Transverse colon (tissue), 4 donors: ENCODE results near the gene ODF4. TPM values are rescaled to one million over a fixed set of nuclear protein-coding genes. Genes with fewer than 3 reads are reported as not detected.

Experiments
- DNase-seq: peaks from one replicate; pipeline ENCODE4 v3.0.0-alpha.2; 2019
- H3K27ac ChIP-seq, 4 donors: fragments of 200-600 bp; sonication (generic); 2 replicates each; pipeline ENCODE4 v1.5.1; 2016 to 2018; ENCODE audit warnings: inconsistent platforms in 4 of 4
- H3K27me3 ChIP-seq: fragments of 200-600 bp; sonication (generic); 2 replicates; pipeline ENCODE4 v1.5.1; 2017; ENCODE audit warnings: inconsistent platforms
- H3K36me3 ChIP-seq, 4 donors: fragments of 200-600 bp; sonication (generic); 2 replicates each; pipeline ENCODE4 v1.5.1; 2017 to 2019; ENCODE audit warnings: inconsistent platforms in 4 of 4
- H3K4me1 ChIP-seq, 4 donors: fragments of 200-600 bp; sonication (generic); 2 replicates each; pipeline ENCODE4 v1.5.1; 2017 to 2020; ENCODE audit warnings: inconsistent platforms in 4 of 4
- H3K4me3 ChIP-seq, 4 donors: fragments of 200-600 bp; sonication (generic); 1 replicate in 1 of 4; 2 replicates in 3 of 4; pipeline versions ENCODE4 v1.5.1 to v1.6.1; 2017 to 2019; ENCODE audit warnings: inconsistent platforms in 4 of 4
- H3K9me3 ChIP-seq, 2 donors: fragments of 200-600 bp; sonication (generic); 2 replicates each; pipeline ENCODE4 v1.5.1; 2017 to 2019; ENCODE audit warnings: inconsistent platforms in 2 of 2
- CTCF ChIP-seq, 5 experiments: fragments of 200-600 bp in 3 of 5; fragments of 450-650 bp in 2 of 5; sonication (generic) in 3 of 5; IDR thresholded peaks; 1 replicate in 2 of 5; 2 replicates in 3 of 5; pipeline ENCODE4 v1.5.1; 2016 to 2017; ENCODE audit warnings: antibody characterized with exemption in 5 of 5, inconsistent platforms in 3 of 5, mild to moderate bottlenecking in 2 of 5, moderate library complexity in 1 of 5
- EP300 ChIP-seq: sonication (generic); formaldehyde crosslinking; IDR thresholded peaks from one replicate; pipeline ENCODE4 v1.6.1; 2017; ENCODE audit warnings: antibody characterized with exemption, low read depth
- POLR2A ChIP-seq: fragments of 450-650 bp; IDR thresholded peaks from one replicate; pipeline ENCODE4 v1.6.1; 2016; ENCODE audit warnings: antibody characterized with exemption, mild to moderate bottlenecking, moderate library complexity
- POLR2AphosphoS5 ChIP-seq, 3 donors: sonication (generic); formaldehyde crosslinking; IDR thresholded peaks; one replicate each; pipeline ENCODE4 v1.6.1; 2016; ENCODE audit warnings: antibody characterized with exemption in 3 of 3
- WGBS, 2 donors: methylation state at CpG; one replicate each; pipeline ENCODE4 v1.1.5; 2018; ENCODE audit warnings: low coverage in 1 of 2; 5-methylcytosine and 5-hydroxymethylcytosine counted together
- in situ Hi-C, 4 donors: fragments of 200-750 bp; cut with MboI; loops; one replicate each; pipeline versions ENCODE4 v1.15.0 to v1.15.1; 2017; ENCODE audit warnings: low sequenced_read_pairs in 3 of 4, low pct_ligation_motif_present in 1 of 4, low pct_unique_long_range_greater_than_20kb in 1 of 4
- intact Hi-C: fragments of 100-400 bp; cut with DNase I; formaldehyde crosslinking; loops from one replicate; pipeline ENCODE4 v1.15.1; 2023; ENCODE audit warnings: low total_unique reads
- total RNA-seq, 4 donors: library from RNA; depleted of rRNA; stranded (reverse); fragments of >200 nt; gene quantifications; one replicate each; pipeline ENCODE4 v1.1.0, GENCODE V29; 2016

Gene ODF4
- total RNA-seq, 4 donors from 2014 or later: not detected

GRCh38 chr17:8294814-8295316 lies 44.8 kb upstream of the ODF4 start:
- Histone ChIP-seq H3K27me3 (no peaks in the 10 kb centered on the region), H3K9me3 (no peaks in the 10 kb centered on the region), H3K27ac (peak overlapping the region; percentile 91 to 97 (median 94)), H3K36me3 (no peaks in the 10 kb centered on the region), H3K4me1 (peaks cover 5 to 20% (median 8%) of the 10 kb centered on the region in 4 donors), H3K4me3 (peak overlapping the region; percentile 3 to 63 (median 56))
- in situ Hi-C loops: no loop called here
- DNase-seq: no peak
- intact Hi-C loops: no loop called here
- no peak for TF ChIP-seq POLR2AphosphoS5 (IDR thresholded peaks at IDR 0.05)
- WGBS, 2 donors: 2 to 9% methylated on average over 8 to 15 of the region's 15 CpGs

DNA sequence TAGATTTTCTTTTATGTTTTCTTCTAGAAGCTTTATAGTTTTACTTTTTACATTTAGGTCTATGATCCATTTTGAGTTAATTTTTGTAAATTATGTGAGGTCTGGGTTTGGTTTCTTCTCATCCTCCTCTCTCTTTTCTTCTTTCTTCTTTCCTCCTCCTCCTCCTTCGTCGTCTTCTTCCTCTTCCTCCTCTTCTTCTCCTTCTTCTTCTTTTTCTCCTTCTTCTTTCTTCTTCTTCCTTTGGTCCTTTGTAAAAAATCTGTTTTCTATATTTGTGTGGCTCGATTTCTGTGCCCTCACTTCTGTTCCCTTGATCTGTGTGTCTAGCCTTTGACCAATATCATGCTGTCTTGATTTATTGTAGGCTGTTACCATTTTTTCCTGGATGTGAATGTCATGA lies 39.4 kb upstream of the ODF4 start:
- H3K4me3 ChIP-seq: no peak overlapping the region
- peaks cover 0 to 10% (median 0%) of the 10 kb centered on the region in 4 donors for H3K4me1 ChIP-seq
- H3K27me3 ChIP-seq: no peaks in the 10 kb centered on the region
- H3K27ac ChIP-seq: no peak overlapping the region
- H3K36me3 ChIP-seq: no peaks in the 10 kb centered on the region
- in situ Hi-C loops: loop anchor here in 2 of 4 donors (10.0 to 25.0 kb wide), 2 partner anchors 65 to 213 kb away; partner anchors contain the start of gene ALOX12B (in 2 of the 2)
- no peaks in the 10 kb centered on the region for H3K9me3 ChIP-seq
- intact Hi-C loops: no loop called here
- no peak for TF ChIP-seq POLR2AphosphoS5 (IDR thresholded peaks at IDR 0.05)
- TF ChIP-seq EP300: no peak
- no peak for TF ChIP-seq POLR2A
- no peak for TF ChIP-seq CTCF (IDR thresholded peaks at IDR 0.05)
- no peak for DNase-seq
- whole genome bisulfite sequencing, 2 donors: 59 to 100% methylated on average over 2 to 3 of the region's 3 CpGs

DNA sequence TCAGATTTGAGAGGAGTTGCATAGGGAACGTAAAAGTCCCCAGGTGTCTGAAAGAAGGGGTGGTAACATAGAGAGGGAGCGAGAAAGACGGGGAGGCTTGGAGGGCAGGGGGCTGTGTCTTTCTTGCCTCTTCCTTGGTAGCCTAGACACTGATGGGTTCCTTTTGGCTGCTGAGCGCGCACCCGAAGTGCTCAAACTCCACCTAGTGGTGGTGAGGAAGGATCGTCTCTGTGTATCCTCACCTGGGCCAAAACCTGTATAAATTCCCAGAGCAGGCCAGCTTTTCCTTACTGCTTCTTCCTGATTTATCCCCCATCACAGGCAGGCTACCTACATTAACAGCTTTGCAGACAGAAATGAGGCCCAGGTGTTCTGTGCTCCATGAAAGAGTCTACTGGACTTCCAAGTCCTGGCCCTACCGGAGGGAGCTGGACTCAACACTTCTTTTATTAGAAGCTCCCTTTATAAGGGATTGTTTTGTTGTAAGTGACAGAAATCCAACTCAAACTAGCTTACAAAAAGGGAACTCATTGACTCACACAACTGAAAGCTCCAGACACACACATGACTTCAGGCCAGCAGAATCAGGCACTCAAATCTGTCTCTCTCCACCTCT lies 38.9 kb upstream of the ODF4 start:
- H3K36me3 ChIP-seq: no peaks in the 10 kb centered on the region
- no peaks in the 10 kb centered on the region for H3K9me3 ChIP-seq
- no peak overlapping the region for H3K4me3 ChIP-seq
- H3K4me1 ChIP-seq: peaks cover 0 to 10% (median 0%) of the 10 kb centered on the region in 4 donors
- TF ChIP-seq CTCF (IDR thresholded peaks at IDR 0.05) (peak; percentile 70 to 94 (median 84)), POLR2AphosphoS5 (IDR thresholded peaks at IDR 0.05) (peak in 1 of 3 donors; percentile 48), POLR2A (no peak), EP300 (no peak)
- in situ Hi-C loops (loop anchor here in 2 of 4 donors (10.0 to 25.0 kb wide), 2 partner anchors 66 to 213 kb away; partner anchors contain the start of gene ALOX12B (in 2 of the 2)), intact Hi-C loops (no loop called here)
- DNase-seq: peak; percentile 60
- H3K27me3 ChIP-seq: no peaks in the 10 kb centered on the region
- H3K27ac ChIP-seq: no peak overlapping the region
- WGBS, 2 donors: 11 to 80% methylated on average over 1 to 8 of the region's 8 CpGs

DNA sequence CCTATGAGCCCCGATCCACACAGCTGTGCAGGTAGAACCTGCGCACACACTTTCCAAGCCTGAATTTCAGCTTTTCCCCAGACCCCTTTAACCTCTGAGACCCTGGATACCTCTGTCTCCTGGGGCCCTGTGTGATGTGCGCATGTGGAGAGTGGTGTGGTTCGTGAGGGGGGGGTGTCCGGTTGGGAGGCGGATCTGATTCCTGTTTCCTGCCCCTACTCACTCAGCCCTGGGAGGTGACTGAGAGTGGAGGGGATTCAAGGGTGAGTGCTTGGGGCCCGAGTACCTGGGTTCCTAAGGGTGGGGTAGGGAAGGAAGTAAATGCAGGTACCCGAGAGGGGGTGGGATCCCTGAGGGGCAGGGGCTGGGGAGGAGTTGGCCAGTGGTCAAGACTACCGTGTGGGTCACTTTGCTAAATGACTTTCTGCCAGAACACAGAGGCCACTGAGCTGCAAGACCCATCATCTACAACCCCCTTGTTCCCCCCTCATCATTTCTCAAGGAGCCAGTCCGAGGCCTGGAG lies 29.0 kb upstream of the ODF4 start:
- Histone ChIP-seq H3K4me1 (peaks cover 0 to 7% (median 3%) of the 10 kb centered on the region in 4 donors), H3K9me3 (no peaks in the 10 kb centered on the region), H3K27me3 (peaks cover 56% of the 10 kb centered on the region), H3K36me3 (no peaks in the 10 kb centered on the region), H3K4me3 (no peak overlapping the region), H3K27ac (peak overlapping the region in 2 of 4 donors; percentile 21 to 48)
- in situ Hi-C loops: loop anchor here in 2 of 4 donors (25.0 kb wide), 1 partner anchor 223 kb away; the partner anchor contains the start of gene ALOX12B (in 2 of the 2)
- no peak for TF ChIP-seq POLR2A
- intact Hi-C loops: no loop called here
- no peak for DNase-seq
- 56% methylated on average over 10 of the region's 10 CpGs; no CpG with 5 or more reads in 1 of the 2 donors for WGBS, 2 donors

DNA sequence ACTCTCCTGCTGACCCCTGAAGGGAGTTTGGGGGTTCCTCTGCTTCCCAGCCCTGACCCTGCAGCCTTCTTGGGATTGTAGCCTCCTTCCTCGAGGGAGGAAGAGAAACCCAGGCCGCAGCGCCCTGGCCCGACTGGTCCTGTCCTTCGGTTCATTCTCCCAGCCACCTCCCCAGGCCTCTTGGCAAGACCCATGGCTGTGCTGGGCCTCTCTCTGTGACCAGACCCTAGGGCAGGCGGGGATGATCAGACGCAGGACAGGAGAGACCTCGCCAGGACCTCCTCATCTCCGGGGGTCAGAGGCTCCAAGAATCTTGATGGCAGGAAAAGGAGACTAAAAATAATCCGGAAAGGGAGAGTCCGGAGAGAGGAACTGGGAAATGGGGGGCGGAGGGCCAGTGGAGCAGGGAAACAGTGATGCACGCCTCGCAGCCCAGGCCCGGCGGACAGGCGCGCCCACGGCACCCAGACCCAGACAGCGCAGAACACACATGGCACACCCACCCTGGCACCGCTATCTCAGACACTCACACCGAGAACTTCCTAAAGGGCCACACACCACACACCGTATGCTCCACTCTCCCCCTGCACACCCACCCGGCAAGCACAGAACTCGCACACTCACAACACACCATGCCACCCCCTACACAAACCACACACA lies 28.4 kb upstream of the ODF4 start:
- peaks cover 62% of the 10 kb centered on the region for H3K27me3 ChIP-seq
- TF ChIP-seq POLR2AphosphoS5 (IDR thresholded peaks at IDR 0.05) (no peak), EP300 (no peak), POLR2A (no peak), CTCF (IDR thresholded peaks at IDR 0.05) (no peak)
- H3K36me3 ChIP-seq: no peaks in the 10 kb centered on the region
- H3K27ac ChIP-seq: peak overlapping the region in 2 of 4 donors; percentile 21 to 48
- WGBS, 2 donors: 33 to 79% methylated on average over 2 to 25 of the region's 25 CpGs
- H3K4me1 ChIP-seq: peaks cover 0 to 8% (median 3%) of the 10 kb centered on the region in 4 donors
- no peaks in the 10 kb centered on the region for H3K9me3 ChIP-seq
- no peak overlapping the region for H3K4me3 ChIP-seq
- intact Hi-C loops (no loop called here), in situ Hi-C loops (loop anchor here in 2 of 4 donors (25.0 kb wide), 1 partner anchor 224 kb away; the partner anchor contains the start of gene ALOX12B (in 2 of the 2))
- DNase-seq: no peak
